ENCODE data around the gene VIT. TPM values are rescaled to one million over a fixed set of nuclear protein-coding genes. Genes with fewer than 3 reads are reported as not detected.

Gene VIT
- total and polyA plus RNA-seq, 4 donors: 0.07 to 0.17 (median 0.09) TPM; not detected in 1

DNA sequence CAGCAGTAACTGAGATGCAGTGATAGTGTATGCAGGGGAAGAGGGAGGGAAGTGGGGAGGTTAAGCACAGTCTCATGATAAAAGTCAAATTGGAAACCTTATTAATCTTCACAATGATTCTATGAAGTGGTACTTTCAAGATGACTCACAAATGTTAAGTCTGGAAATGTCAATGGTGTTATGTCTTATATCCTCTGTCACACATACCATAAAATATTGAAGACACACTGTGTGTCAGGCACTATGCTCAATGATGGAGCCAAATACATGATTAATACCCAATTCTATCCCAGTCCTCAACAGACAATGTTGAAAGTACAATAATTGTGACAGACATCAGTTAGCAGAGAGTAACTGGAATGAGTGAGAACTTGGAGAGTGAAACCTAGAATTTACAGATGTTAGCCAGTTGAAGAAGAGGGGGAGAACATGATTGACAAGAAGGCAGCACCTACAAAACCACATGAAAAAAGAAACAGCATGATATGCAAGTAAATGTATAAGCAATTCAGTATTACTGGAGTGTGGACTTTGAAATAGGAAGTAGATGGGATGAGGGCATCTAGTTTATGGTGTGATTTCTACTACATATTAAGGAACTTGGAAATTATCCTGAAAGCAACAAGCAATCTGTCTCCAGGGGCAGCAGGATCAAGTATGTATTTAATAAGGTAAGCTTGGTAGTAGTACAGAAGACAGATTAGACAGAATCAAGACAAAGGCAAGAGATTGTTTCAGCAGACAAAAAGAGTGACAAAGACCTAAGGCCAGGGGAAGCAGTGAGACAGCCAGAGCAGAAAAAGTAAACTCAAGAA, 162.3 kb downstream of the VIT start:
- Histone ChIP-seq H3K27ac (ENCODE audit: low read depth in 1 of 2, low read length in 2 of 2) (peak overlapping the region in 1 of 2 donors; percentile 66), H3K36me3 (ENCODE audit: control insufficient read depth in 4 of 4, insufficient read depth in 3 of 4, low read depth in 1 of 4, low read length in 3 of 4) (peaks cover 0 to 8% (median 4%) of the 10 kb centered on the region in 4 donors), H3K4me3 (ENCODE audit: low read depth in 1 of 3, low read length in 3 of 3) (peak overlapping the region in 1 of 3 donors; percentile 41), H3K4me1 (ENCODE audit: control insufficient read depth in 4 of 4, insufficient read depth in 4 of 4, low read length in 3 of 4) (peaks cover 0 to 20% (median 15%) of the 10 kb centered on the region in 4 donors), H3K9me3 (ENCODE audit: control insufficient read depth in 4 of 4, low read length in 3 of 4) (no peaks in the 10 kb centered on the region), H3K9ac (ENCODE audit: low read depth in 1 of 2, low read length in 2 of 2) (no peak overlapping the region), H3K27me3 (ENCODE audit: control insufficient read depth in 4 of 4, insufficient read depth in 4 of 4, low read length in 3 of 4) (no peaks in the 10 kb centered on the region)
- TF ChIP-seq HNF4A (conservative IDR thresholded peaks at IDR 0.05) (peak; percentile 74 to 86), TAF1 (conservative IDR thresholded peaks at IDR 0.05) (no peak), HNF4G (IDR thresholded peaks at IDR 0.05) (peak; percentile 36), SP1 (IDR thresholded peaks at IDR 0.05) (peak; percentile 23), NR2F2 (IDR thresholded peaks at IDR 0.05) (no peak), JUND (IDR thresholded peaks at IDR 0.05) (peak in 1 of 2 donors; percentile 18), YY1 (IDR thresholded peaks at IDR 0.05) (peak; percentile 31), RXRA (IDR thresholded peaks at IDR 0.05) (peak in 1 of 2 donors; percentile 33), RAD21 (IDR thresholded peaks at IDR 0.05) (peak in 1 of 2 donors; percentile 3)
- DNase-seq (ENCODE audit: low spot score): no peak

DNA sequence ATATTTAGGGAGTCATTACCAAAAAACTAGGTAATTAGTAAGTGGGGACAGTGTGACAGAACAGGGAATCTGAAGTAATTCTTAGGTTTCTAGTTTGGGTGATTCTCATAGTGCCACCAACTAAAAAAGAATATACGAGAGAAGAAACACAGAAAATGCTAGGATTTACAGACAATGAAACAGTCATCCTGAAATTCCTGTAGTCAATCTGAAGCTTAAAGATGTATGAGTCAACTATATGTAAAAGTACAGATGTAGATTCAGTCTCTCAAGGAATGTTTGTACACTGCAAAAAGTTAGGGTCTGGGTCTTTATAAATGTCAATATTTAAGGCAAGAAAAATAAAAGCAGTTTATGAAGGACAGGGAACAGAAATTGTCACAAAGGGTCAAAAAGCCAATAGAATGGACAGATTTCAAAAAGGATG, 162.9 kb downstream of the VIT start:
- H3K9ac ChIP-seq (ENCODE audit: low read depth in 1 of 2, low read length in 2 of 2): no peak overlapping the region
- TF ChIP-seq EGR1 (IDR thresholded peaks at IDR 0.05; ENCODE audit: low read depth in 2 of 2) (no peak), TAF1 (conservative IDR thresholded peaks at IDR 0.05) (no peak), NR2F2 (IDR thresholded peaks at IDR 0.05) (no peak), RXRA (IDR thresholded peaks at IDR 0.05) (no peak), HNF4A (conservative IDR thresholded peaks at IDR 0.05) (no peak), JUND (IDR thresholded peaks at IDR 0.05) (no peak), SP1 (IDR thresholded peaks at IDR 0.05) (no peak), FOXA2 (IDR thresholded peaks at IDR 0.05) (no peak), HNF4G (IDR thresholded peaks at IDR 0.05) (no peak), GABPA (IDR thresholded peaks at IDR 0.05 in 1 of 2, conservative IDR thresholded peaks at IDR 0.05 in 1 of 2) (no peak), RAD21 (IDR thresholded peaks at IDR 0.05) (no peak), YY1 (IDR thresholded peaks at IDR 0.05) (no peak)
- TF ChIP-seq, protein P1, sequence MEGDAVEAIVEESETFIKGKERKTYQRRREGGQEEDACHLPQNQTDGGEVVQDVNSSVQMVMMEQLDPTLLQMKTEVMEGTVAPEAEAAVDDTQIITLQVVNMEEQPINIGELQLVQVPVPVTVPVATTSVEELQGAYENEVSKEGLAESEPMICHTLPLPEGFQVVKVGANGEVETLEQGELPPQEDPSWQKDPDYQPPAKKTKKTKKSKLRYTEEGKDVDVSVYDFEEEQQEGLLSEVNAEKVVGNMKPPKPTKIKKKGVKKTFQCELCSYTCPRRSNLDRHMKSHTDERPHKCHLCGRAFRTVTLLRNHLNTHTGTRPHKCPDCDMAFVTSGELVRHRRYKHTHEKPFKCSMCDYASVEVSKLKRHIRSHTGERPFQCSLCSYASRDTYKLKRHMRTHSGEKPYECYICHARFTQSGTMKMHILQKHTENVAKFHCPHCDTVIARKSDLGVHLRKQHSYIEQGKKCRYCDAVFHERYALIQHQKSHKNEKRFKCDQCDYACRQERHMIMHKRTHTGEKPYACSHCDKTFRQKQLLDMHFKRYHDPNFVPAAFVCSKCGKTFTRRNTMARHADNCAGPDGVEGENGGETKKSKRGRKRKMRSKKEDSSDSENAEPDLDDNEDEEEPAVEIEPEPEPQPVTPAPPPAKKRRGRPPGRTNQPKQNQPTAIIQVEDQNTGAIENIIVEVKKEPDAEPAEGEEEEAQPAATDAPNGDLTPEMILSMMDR (IDR thresholded peaks at IDR 0.05; ENCODE audit: low read depth, low read length, missing input control): no peak
- TF ChIP-seq, protein P2, sequence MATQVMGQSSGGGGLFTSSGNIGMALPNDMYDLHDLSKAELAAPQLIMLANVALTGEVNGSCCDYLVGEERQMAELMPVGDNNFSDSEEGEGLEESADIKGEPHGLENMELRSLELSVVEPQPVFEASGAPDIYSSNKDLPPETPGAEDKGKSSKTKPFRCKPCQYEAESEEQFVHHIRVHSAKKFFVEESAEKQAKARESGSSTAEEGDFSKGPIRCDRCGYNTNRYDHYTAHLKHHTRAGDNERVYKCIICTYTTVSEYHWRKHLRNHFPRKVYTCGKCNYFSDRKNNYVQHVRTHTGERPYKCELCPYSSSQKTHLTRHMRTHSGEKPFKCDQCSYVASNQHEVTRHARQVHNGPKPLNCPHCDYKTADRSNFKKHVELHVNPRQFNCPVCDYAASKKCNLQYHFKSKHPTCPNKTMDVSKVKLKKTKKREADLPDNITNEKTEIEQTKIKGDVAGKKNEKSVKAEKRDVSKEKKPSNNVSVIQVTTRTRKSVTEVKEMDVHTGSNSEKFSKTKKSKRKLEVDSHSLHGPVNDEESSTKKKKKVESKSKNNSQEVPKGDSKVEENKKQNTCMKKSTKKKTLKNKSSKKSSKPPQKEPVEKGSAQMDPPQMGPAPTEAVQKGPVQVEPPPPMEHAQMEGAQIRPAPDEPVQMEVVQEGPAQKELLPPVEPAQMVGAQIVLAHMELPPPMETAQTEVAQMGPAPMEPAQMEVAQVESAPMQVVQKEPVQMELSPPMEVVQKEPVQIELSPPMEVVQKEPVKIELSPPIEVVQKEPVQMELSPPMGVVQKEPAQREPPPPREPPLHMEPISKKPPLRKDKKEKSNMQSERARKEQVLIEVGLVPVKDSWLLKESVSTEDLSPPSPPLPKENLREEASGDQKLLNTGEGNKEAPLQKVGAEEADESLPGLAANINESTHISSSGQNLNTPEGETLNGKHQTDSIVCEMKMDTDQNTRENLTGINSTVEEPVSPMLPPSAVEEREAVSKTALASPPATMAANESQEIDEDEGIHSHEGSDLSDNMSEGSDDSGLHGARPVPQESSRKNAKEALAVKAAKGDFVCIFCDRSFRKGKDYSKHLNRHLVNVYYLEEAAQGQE (IDR thresholded peaks at IDR 0.05): no peak
- WGBS: 38% methylated on average over 1 of the region's 1 CpG
- DNase-seq (ENCODE audit: low spot score): no peak
- peaks cover 0 to 20% (median 15%) of the 10 kb centered on the region in 4 donors for H3K4me1 ChIP-seq (ENCODE audit: control insufficient read depth in 4 of 4, insufficient read depth in 4 of 4, low read length in 3 of 4)
- H3K4me3 ChIP-seq (ENCODE audit: low read depth in 1 of 3, low read length in 3 of 3): peak overlapping the region in 1 of 3 donors; percentile 41
- H3K9me3 ChIP-seq (ENCODE audit: control insufficient read depth in 4 of 4, low read length in 3 of 4): no peaks in the 10 kb centered on the region
- H3K36me3 ChIP-seq (ENCODE audit: control insufficient read depth in 4 of 4, insufficient read depth in 3 of 4, low read depth in 1 of 4, low read length in 3 of 4): peaks cover 0 to 8% (median 3%) of the 10 kb centered on the region in 4 donors
- H3K27ac ChIP-seq (ENCODE audit: low read depth in 1 of 2, low read length in 2 of 2): peak overlapping the region in 1 of 2 donors; percentile 66
- no peaks in the 10 kb centered on the region for H3K27me3 ChIP-seq (ENCODE audit: control insufficient read depth in 4 of 4, insufficient read depth in 4 of 4, low read length in 3 of 4)

Data from liver (tissue), 9 donors.